ENCODE results near the gene PRR14L.
"Not testable (repeated sequence)": the region's sequence is repeated elsewhere in the genome, so short reads cannot be mapped to it uniquely, and the experiment has no call there.

PRR14L gene

GRCh38 chr22:31749636-31750364, at the start of gene PRR14L:
TSS of gene PRR14L (minus strand) at chr22:31750132. CDS start at chr22:31738860, 11,272 bp downstream.
- peak; percentile 99 for DNase-seq (ENCODE audit: low spot score)

GRCh38 chr22:31799358-31799757, 49.4 kb upstream of the PRR14L start:
- DNase-seq (ENCODE audit: low spot score) = not testable (repeated sequence)

GRCh38 chr22:31790240-31790639, 40.3 kb upstream of the PRR14L start:
- DNase-seq (ENCODE audit: low spot score) = no peak

GRCh38 chr22:31789803-31790202, 39.9 kb upstream of the PRR14L start:
- DNase-seq (ENCODE audit: low spot score) = no peak

GRCh38 chr22:31776231-31776630, 26.3 kb upstream of the PRR14L start:
- no peak for DNase-seq (ENCODE audit: low spot score)

- DNase-seq (ENCODE audit: low spot score) = no peak
Observed at GRCh38 chr22:31773416-31773815, 23.5 kb upstream of the PRR14L start.

GRCh38 chr22:31768422-31769059, 18.6 kb upstream of the PRR14L start:
- DNase-seq (ENCODE audit: low spot score) = no peak

- no peak for DNase-seq (ENCODE audit: low spot score)
Observed at GRCh38 chr22:31764785-31765184, 14.9 kb upstream of the PRR14L start.

- DNase-seq (ENCODE audit: low spot score) = not testable (repeated sequence)
Observed at GRCh38 chr22:31758860-31759259, 8.9 kb upstream of the PRR14L start.

GRCh38 chr22:31757265-31757664, 7.3 kb upstream of the PRR14L start:
- no peak for DNase-seq (ENCODE audit: low spot score)

- no peak for DNase-seq (ENCODE audit: low spot score)
Observed at GRCh38 chr22:31754813-31755212, 4.9 kb upstream of the PRR14L start.

- peak; percentile 96 for DNase-seq (ENCODE audit: low spot score)
Observed at GRCh38 chr22:31753634-31754501, 3.9 kb upstream of the PRR14L start, which contains the start of gene DEPDC5. TSS of gene DEPDC5 (plus strand) at chr22:31754019. CDS start at chr22:31754922, 903 bp downstream.

GRCh38 chr22:31753005-31753633, 3.2 kb upstream of the PRR14L start:
- peak; percentile 75 for DNase-seq (ENCODE audit: low spot score)

GRCh38 chr22:31752096-31752847, 2.3 kb upstream of the PRR14L start:
- no peak for DNase-seq (ENCODE audit: low spot score)

- DNase-seq (ENCODE audit: low spot score) = no peak
Observed at GRCh38 chr22:31750365-31751284, 693 bp upstream of the PRR14L start.

- no peak for DNase-seq (ENCODE audit: low spot score)
Observed at GRCh38 chr22:31748490-31748889, 1.4 kb downstream of the PRR14L start.

GRCh38 chr22:31747441-31747840, 2.5 kb downstream of the PRR14L start:
- DNase-seq (ENCODE audit: low spot score) = no peak

GRCh38 chr22:31743871-31744270, 6.1 kb downstream of the PRR14L start:
- DNase-seq (ENCODE audit: low spot score) = no peak

GRCh38 chr22:31742682-31743081, 7.2 kb downstream of the PRR14L start:
- no peak for DNase-seq (ENCODE audit: low spot score)

- DNase-seq (ENCODE audit: low spot score) = no peak
Observed at GRCh38 chr22:31742115-31742514, 7.8 kb downstream of the PRR14L start.
